K562 (cell line): ENCODE results near the gene GABBR1. TPM values are rescaled to one million over a fixed set of nuclear protein-coding genes. Genes with fewer than 3 reads are reported as not detected.

Experiments used
- ASH1L ChIP-seq: fragments of 450-650 bp; IDR thresholded peaks from 2 replicates; pipeline ENCODE4 v1.6.1; 2018; ENCODE audit warnings: borderline replicate concordance, mild to moderate bottlenecking, low read depth; ENCODE audit not compliant: partially characterized antibody
- CSDE1 ChIP-seq, 2 experiments: fragments of 450-650 bp; IDR thresholded peaks; 2 replicates each; pipeline ENCODE4 v1.6.1; 2016; ENCODE audit warnings: mild to moderate bottlenecking in 1 of 2
- GTF2F1 ChIP-seq: IDR thresholded peaks from 2 replicates; pipeline ENCODE4 v1.6.1; 2011; ENCODE audit warnings: low read depth, low read length, improper control_type of control experiment
- HIVEP1 ChIP-seq: fragments of 250-450 bp; sonication (Bioruptor Pico); IDR thresholded peaks from 2 replicates; pipeline ENCODE4 v1.4.0; 2020; ENCODE audit warnings: mild to moderate bottlenecking
- LARP7 ChIP-seq: fragments of 450-650 bp; IDR thresholded peaks from 2 replicates; pipeline ENCODE4 v1.6.1; 2016
- NCOA6 ChIP-seq: fragments of 450-650 bp; IDR thresholded peaks from 2 replicates; pipeline ENCODE4 v1.6.1; 2017; ENCODE audit warnings: mild to moderate bottlenecking
- RAD51 ChIP-seq: fragments of 450-650 bp; IDR thresholded peaks from 2 replicates; pipeline ENCODE4 v1.7.1; 2016; ENCODE audit warnings: low read depth, mild to moderate bottlenecking, borderline replicate concordance
- RBM39 ChIP-seq: fragments of 200-400 bp; formaldehyde crosslinking; optimal IDR thresholded peaks from 2 replicates; pipeline ENCODE3; 2018; ENCODE audit warnings: low read depth, low read length
- SOX6 ChIP-seq: fragments of 450-650 bp; IDR thresholded peaks from 2 replicates; pipeline ENCODE4 v1.6.1; 2014; ENCODE audit warnings: mild to moderate bottlenecking
- SRF ChIP-seq, 2 experiments: fragments of 250-450, 450-650 bp in 1 of 2; sonication (Bioruptor Pico) in 1 of 2; sonication (generic) in 1 of 2; formaldehyde crosslinking; IDR thresholded peaks; 2 replicates each; pipeline versions ENCODE4 v1.5.0 to v1.5.1; 2020 to 2022; ENCODE audit warnings: mild to moderate bottlenecking in 1 of 2, missing genetic modification reagents in 1 of 2
- ZC3H8 ChIP-seq: fragments of 450-650 bp; IDR thresholded peaks from 2 replicates; pipeline ENCODE4 v1.6.1; 2017
- ZNF133 ChIP-seq: fragments of 250-450 bp; sonication (Bioruptor Pico); IDR thresholded peaks from 2 replicates; pipeline ENCODE4 v1.4.0; 2020; ENCODE audit warnings: mild to moderate bottlenecking
- ZNF24 ChIP-seq: fragments of 450-650 bp; IDR thresholded peaks from 2 replicates; pipeline ENCODE4 v1.6.1; 2016
- ZNF253 ChIP-seq: fragments of 250-450 bp; sonication (Bioruptor Pico); conservative IDR thresholded peaks from 2 replicates; pipeline ENCODE4 v1.6.1; 2021; ENCODE audit warnings: mild to moderate bottlenecking
- ZNF583 ChIP-seq: fragments of 250-450 bp; sonication (Bioruptor Pico); IDR thresholded peaks from 2 replicates; pipeline ENCODE4 v1.4.0; 2020
- ZNF785 ChIP-seq: fragments of 250-450 bp; sonication (Bioruptor Pico); IDR thresholded peaks from 2 replicates; pipeline ENCODE4 v1.4.0; 2020; ENCODE audit warnings: mild to moderate bottlenecking
- polyA plus RNA-seq, 8 experiments: library from polyadenylated mRNA; depleted of rRNA in 4 of 8; stranded (reverse) in 5 of 8; unstranded in 3 of 8; fragments of >200 nt; fragmentation: Nextera tagmentation in 2 of 8; fragmentation: Illumina TruSeq in 1 of 8; extraction: Ambion mirVana in 2 of 8; extraction: Trizol in 1 of 8; gene quantifications; 2 replicates each; pipeline versions ENCODE4 v1.2.1 to v1.2.3, GENCODE V29; 2011 to 2014; ENCODE audit warnings: inconsistent platforms in 1 of 8, missing spikeins in 1 of 8
- total RNA-seq, 7 experiments: library from RNA; depleted of rRNA in 6 of 7; stranded (reverse); fragments of >200 nt in 6 of 7; fragmentation: Illumina TruSeq in 2 of 7; extraction: Trizol in 2 of 7; gene quantifications; 2 replicates each; pipeline versions ENCODE4 v1.2.1 to v1.2.3, GENCODE V29; 2011 to 2021; ENCODE audit warnings: low replicate concordance in 1 of 7
- TF ChIP-seq, protein P1 (sequence below): fragments of 250-450 bp; sonication (Bioruptor Pico); IDR thresholded peaks from 2 replicates; pipeline ENCODE4 v1.4.0; 2020; ENCODE audit warnings: mild to moderate bottlenecking, moderate library complexity, borderline replicate concordance
- TF ChIP-seq, protein P2 (sequence below): sonication (generic); formaldehyde crosslinking; IDR thresholded peaks from 2 replicates; pipeline ENCODE4 v1.9.0; 2022; ENCODE audit warnings: mild to moderate bottlenecking, missing genetic modification reagents
- TF ChIP-seq, protein P3 (sequence below): sonication (generic); formaldehyde crosslinking; IDR thresholded peaks from 2 replicates; pipeline ENCODE4 v1.8.0; 2022; ENCODE audit warnings: mild to moderate bottlenecking, missing genetic modification reagents
- TF ChIP-seq, protein P4 (sequence below): IDR thresholded peaks from 2 replicates; pipeline ENCODE4 v1.6.1; 2014; ENCODE audit warnings: antibody characterized with exemption
- TF ChIP-seq, protein P5 (sequence below): fragments of 450-650 bp; formaldehyde crosslinking; IDR thresholded peaks from 2 replicates; pipeline ENCODE4 v1.4.0; 2020; ENCODE audit warnings: mild to moderate bottlenecking
- TF ChIP-seq, protein P6 (sequence below): fragments of 250-450 bp; sonication (Bioruptor Pico); IDR thresholded peaks from 2 replicates; pipeline ENCODE4 v1.4.0; 2020; ENCODE audit warnings: mild to moderate bottlenecking, moderate library complexity
- TF ChIP-seq, protein P7 (sequence below): sonication (generic); formaldehyde crosslinking; IDR thresholded peaks from 2 replicates; pipeline ENCODE4 v1.8.0; 2022; ENCODE audit warnings: mild to moderate bottlenecking, missing genetic modification reagents

GABBR1 gene
- total and polyA plus RNA-seq, 9 of the 15 experiments (the other 6 are each of a cell fraction or from before 2014, with no cell fraction given) = 2.2 to 48.3 (median 20.8) TPM

DNA sequence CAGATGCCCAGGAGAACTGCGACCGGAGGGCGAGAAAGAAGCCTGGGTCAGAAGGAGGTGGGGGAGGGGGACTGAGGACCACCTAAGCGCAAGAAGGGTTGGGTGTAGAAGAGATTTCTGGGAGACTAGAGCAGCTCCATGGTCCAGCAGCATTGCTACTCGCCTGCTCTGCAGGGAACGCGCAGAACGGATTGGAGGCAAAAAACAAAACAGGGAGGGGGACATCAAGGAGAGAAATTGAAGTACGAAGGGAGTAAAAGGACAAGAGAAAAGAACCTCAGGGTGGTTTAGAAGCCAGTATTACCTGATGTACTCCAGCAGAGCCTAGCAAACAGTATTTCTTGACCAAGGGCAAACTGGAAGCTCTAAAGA is 537 bp upstream of the GABBR1 start (continued):
- TF ChIP-seq, protein P1, sequence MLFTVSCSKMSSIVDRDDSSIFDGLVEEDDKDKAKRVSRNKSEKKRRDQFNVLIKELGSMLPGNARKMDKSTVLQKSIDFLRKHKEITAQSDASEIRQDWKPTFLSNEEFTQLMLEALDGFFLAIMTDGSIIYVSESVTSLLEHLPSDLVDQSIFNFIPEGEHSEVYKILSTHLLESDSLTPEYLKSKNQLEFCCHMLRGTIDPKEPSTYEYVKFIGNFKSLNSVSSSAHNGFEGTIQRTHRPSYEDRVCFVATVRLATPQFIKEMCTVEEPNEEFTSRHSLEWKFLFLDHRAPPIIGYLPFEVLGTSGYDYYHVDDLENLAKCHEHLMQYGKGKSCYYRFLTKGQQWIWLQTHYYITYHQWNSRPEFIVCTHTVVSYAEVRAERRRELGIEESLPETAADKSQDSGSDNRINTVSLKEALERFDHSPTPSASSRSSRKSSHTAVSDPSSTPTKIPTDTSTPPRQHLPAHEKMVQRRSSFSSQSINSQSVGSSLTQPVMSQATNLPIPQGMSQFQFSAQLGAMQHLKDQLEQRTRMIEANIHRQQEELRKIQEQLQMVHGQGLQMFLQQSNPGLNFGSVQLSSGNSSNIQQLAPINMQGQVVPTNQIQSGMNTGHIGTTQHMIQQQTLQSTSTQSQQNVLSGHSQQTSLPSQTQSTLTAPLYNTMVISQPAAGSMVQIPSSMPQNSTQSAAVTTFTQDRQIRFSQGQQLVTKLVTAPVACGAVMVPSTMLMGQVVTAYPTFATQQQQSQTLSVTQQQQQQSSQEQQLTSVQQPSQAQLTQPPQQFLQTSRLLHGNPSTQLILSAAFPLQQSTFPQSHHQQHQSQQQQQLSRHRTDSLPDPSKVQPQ (CRISPR knock-in tag) = no peak
- no peak for TF ChIP-seq ASH1L
- TF ChIP-seq RBM39 = no peak
- TF ChIP-seq, protein P2, sequence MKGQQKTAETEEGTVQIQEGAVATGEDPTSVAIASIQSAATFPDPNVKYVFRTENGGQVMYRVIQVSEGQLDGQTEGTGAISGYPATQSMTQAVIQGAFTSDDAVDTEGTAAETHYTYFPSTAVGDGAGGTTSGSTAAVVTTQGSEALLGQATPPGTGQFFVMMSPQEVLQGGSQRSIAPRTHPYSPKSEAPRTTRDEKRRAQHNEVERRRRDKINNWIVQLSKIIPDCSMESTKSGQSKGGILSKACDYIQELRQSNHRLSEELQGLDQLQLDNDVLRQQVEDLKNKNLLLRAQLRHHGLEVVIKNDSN (CRISPR knock-in tag) = no peak
- no peak for TF ChIP-seq GTF2F1
- TF ChIP-seq ZNF253 = no peak
- TF ChIP-seq RAD51 = no peak
- TF ChIP-seq ZC3H8 = no peak
- no peak for TF ChIP-seq CSDE1 (IDR thresholded peaks at IDR 0.05)
- TF ChIP-seq, protein P3, sequence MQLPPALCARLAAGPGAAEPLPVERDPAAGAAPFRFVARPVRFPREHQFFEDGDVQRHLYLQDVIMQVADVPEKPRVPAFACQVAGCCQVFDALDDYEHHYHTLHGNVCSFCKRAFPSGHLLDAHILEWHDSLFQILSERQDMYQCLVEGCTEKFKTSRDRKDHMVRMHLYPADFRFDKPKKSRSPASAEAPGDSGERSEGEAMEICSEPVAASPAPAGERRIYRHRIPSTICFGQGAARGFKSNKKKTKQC (CRISPR knock-in tag) = no peak
- TF ChIP-seq, protein P4, sequence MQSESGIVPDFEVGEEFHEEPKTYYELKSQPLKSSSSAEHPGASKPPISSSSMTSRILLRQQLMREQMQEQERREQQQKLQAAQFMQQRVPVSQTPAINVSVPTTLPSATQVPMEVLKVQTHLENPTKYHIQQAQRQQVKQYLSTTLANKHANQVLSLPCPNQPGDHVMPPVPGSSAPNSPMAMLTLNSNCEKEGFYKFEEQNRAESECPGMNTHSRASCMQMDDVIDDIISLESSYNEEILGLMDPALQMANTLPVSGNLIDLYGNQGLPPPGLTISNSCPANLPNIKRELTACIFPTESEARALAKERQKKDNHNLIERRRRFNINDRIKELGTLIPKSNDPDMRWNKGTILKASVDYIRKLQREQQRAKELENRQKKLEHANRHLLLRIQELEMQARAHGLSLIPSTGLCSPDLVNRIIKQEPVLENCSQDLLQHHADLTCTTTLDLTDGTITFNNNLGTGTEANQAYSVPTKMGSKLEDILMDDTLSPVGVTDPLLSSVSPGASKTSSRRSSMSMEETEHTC = no peak
- TF ChIP-seq, protein P5, sequence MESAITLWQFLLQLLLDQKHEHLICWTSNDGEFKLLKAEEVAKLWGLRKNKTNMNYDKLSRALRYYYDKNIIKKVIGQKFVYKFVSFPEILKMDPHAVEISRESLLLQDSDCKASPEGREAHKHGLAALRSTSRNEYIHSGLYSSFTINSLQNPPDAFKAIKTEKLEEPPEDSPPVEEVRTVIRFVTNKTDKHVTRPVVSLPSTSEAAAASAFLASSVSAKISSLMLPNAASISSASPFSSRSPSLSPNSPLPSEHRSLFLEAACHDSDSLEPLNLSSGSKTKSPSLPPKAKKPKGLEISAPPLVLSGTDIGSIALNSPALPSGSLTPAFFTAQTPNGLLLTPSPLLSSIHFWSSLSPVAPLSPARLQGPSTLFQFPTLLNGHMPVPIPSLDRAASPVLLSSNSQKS (CRISPR knock-in tag) = no peak
- TF ChIP-seq SOX6 = no peak
- no peak for TF ChIP-seq HIVEP1
- TF ChIP-seq, protein P6, sequence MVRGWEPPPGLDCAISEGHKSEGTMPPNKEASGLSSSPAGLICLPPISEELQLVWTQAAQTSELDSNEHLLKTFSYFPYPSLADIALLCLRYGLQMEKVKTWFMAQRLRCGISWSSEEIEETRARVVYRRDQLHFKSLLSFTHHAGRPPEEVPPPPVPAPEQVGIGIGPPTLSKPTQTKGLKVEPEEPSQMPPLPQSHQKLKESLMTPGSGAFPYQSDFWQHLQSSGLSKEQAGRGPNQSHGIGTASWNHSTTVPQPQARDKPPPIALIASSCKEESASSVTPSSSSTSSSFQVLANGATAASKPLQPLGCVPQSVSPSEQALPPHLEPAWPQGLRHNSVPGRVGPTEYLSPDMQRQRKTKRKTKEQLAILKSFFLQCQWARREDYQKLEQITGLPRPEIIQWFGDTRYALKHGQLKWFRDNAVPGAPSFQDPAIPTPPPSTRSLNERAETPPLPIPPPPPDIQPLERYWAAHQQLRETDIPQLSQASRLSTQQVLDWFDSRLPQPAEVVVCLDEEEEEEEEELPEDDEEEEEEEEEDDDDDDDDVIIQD = no peak
- TF ChIP-seq, protein P7, sequence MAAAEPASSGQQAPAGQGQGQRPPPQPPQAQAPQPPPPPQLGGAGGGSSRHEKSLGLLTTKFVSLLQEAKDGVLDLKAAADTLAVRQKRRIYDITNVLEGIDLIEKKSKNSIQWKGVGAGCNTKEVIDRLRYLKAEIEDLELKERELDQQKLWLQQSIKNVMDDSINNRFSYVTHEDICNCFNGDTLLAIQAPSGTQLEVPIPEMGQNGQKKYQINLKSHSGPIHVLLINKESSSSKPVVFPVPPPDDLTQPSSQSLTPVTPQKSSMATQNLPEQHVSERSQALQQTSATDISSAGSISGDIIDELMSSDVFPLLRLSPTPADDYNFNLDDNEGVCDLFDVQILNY = no peak
- TF ChIP-seq ZNF24 = no peak
- TF ChIP-seq ZNF583 (CRISPR knock-in tag) = 0 out of 2 replicates have a peak, but pooled peaks have one; percentile 5
- no peak for TF ChIP-seq ZNF133 (CRISPR knock-in tag)
- TF ChIP-seq NCOA6 = no peak
- TF ChIP-seq ZNF785 (CRISPR knock-in tag) = no peak
- no peak for TF ChIP-seq SRF (CRISPR knock-in tag; IDR thresholded peaks at IDR 0.05)
- TF ChIP-seq LARP7 = 0 out of 2 replicates have a peak, but pooled peaks have one; percentile 7
